ENCODE results near the gene CCDC178. TPM values are rescaled to one million over a fixed set of nuclear protein-coding genes. Genes with fewer than 3 reads are reported as not detected.

CCDC178 gene, protein sequence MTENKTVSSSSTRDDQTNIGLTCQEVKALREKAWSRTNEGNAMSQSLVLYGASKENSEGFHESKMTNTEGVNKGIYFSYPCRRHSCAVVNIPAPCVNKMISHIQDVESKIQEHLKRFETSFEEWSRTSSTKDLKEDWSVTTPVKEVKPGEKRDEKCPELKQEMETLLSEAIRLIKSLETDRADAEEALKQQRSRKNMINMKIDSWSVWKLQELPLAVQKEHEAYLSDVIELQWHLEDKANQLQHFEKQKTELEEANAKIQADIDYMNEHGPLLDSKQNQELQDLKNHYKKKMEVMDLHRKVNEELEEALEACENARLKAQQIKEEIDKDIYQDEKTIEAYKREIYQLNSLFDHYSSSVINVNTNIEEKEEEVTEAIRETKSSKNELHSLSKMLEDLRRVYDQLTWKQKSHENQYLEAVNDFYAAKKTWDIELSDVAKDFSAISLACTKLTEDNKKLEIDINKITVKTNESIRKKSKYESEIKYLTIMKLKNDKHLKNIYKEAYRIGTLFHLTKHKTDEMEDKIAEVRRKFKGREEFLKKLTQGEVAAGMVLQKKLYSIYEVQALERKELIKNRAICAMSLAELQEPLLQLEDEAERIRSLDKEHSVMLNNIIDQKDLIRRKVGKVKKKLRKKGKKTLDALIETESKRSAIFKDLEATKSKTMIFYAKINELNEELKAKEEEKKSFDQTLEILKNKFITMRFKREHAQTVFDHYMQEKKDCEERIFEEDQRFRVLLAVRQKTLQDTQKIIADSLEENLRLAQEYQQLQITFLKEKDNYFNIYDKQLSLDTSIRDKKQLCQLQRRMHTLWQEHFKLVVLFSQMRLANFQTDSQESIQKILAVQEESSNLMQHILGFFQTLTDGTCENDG
- not detected for total RNA-seq

DNA sequence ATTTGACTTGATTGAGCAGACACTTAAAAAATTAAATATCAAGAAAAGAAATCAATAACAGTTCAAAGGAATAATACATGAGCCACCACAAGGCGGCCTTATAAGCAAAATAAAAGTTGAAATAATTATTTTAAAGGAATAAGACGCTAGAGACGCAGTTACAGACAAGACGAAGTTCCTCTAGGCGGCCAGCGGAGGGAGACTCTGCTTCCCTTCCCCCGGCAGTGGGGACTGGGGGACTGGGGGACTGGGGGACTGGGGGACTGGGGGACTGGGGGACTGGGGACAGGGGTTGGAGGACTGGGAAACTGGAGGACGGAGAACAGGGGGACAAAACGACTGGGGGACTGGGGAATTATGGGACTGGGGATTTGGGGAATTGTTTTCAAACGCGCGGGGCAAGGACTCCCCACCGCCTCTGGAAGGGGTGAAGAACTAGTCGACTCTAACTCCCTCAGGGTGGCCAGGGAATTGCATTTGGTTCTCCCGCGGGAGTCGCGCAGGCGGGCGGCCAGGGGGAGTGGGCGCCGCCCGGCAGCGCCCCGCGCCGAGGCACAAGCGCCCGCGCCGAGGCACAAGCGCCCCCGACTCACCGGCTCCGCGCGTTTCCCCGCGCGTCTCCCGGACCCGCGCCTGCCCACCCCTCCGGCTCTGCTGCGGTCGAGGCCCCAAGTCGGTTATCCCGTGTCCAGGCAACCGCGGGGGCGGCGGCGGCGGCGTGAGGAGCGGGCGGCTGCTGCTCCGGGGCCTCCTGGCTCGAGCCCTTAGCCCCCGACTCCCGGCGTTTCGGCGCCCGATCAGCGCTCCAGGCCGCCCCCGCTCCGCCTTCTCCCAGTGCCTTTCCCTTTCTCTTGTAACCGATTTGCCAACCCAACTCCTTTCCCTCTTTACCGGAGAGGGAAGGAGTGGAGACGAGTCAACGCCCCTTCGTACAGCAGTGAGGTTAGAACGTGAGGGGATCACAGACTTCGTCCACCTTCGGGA is at the start of gene CCDC178:
CCDC178 (minus strand) TSS at position 662 of the 984 bp plus-strand sequence. CDS start 28,633 bp downstream, outside the sequence.
- Mint-ChIP-seq H3K27ac (no peak within 1 kb of the TSS), H3K4me1 (ENCODE audit: low read depth) (no peaks in the 10 kb centered on the region), H3K36me3 (no peaks in the 10 kb centered on the region), H3K9me3 (peaks cover 6% of the 10 kb centered on the region), H3K27me3 (peaks cover 11% of the 10 kb centered on the region), H3K4me3 (no peak within 1 kb of the TSS)
- POLR2A ChIA-PET = no interaction called here
- no peak for DNase-seq
- CTCF ChIA-PET = no interaction called here
- intact Hi-C loops (cut with micrococcal nuclease) = no loop called here

DNA sequence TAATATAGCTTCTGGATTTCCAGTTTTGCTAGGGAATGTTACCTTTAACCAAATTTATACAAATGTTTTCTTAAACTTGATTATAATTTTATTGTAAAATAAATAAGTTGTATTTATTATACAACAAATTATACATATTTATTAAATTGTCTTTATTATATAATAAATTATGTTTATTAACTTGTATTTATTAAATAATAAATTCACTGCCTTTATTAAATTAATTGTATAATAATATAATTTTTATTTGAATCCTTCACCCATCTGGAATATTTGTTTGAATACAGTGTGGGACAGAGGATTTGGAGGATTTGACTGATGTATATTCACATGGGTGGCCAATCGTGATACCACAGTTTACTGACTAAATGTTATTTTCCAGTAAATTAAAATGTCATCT is 43.4 kb upstream of the CCDC178 start:
- ChIA-PET CTCF (no interaction called here), POLR2A (no interaction called here)
- H3K27ac Mint-ChIP-seq = no peak overlapping the region
- no peaks in the 10 kb centered on the region for H3K27me3 Mint-ChIP-seq
- no peaks in the 10 kb centered on the region for H3K36me3 Mint-ChIP-seq
- H3K4me1 Mint-ChIP-seq (ENCODE audit: low read depth) = no peaks in the 10 kb centered on the region
- peaks cover 2% of the 10 kb centered on the region for H3K9me3 Mint-ChIP-seq
- intact Hi-C loops (cut with micrococcal nuclease) = no loop called here
- H3K4me3 Mint-ChIP-seq = no peak overlapping the region
- no peak for DNase-seq

DNA sequence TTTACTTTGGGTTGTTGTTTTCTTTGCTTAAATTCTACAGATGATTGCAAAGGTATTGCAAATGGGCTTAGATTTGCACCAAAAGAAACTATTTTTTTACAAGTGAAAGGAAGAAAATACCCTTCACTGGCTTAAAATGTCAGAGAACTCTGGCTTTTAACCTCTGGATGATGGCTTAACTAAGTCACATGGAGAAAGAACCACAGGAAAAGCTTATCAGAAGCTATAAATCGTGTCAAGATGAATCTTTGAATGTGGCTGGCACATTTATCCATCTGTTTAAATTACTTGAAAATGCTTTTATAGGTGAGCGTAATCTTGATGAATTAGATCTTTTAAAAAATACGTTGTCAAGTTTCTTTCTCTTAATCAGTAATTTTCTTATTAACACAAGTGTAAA is 32.0 kb upstream of the CCDC178 start:
- H3K27ac Mint-ChIP-seq = no peak overlapping the region
- intact Hi-C loops (cut with micrococcal nuclease) = no loop called here
- H3K27me3 Mint-ChIP-seq = no peaks in the 10 kb centered on the region
- H3K9me3 Mint-ChIP-seq = peaks cover 2% of the 10 kb centered on the region
- ChIA-PET CTCF (no interaction called here), POLR2A (no interaction called here)
- DNase-seq = no peak
- no peak overlapping the region for H3K4me3 Mint-ChIP-seq
- H3K4me1 Mint-ChIP-seq (ENCODE audit: low read depth) = no peaks in the 10 kb centered on the region
- H3K36me3 Mint-ChIP-seq = no peaks in the 10 kb centered on the region

DNA sequence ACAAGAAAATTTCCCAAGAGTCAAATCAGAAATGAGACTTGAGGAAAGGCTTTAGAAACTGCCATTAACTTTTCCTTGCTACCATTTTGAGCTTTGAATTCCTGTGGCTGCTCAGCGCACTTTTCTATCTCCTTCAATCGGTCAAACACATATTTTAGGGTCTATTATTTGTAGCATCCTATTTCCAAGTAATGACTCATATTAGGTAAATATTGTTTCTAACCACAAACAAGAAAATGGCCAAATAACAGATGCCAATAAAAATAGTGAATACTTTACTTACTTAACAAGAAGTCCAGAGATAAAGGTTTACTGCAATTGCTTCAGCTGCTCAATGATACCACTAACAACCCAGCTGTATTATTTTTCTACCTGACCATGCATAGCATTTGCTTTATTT is 29.7 kb upstream of the CCDC178 start:
- Mint-ChIP-seq H3K9me3 (peaks cover 7% of the 10 kb centered on the region), H3K4me1 (ENCODE audit: low read depth) (no peaks in the 10 kb centered on the region), H3K27ac (no peak overlapping the region), H3K4me3 (no peak overlapping the region), H3K36me3 (no peaks in the 10 kb centered on the region), H3K27me3 (no peaks in the 10 kb centered on the region)
- no peak for DNase-seq
- ChIA-PET POLR2A (no interaction called here), CTCF (no interaction called here)
- intact Hi-C loops (cut with micrococcal nuclease) = no loop called here

DNA sequence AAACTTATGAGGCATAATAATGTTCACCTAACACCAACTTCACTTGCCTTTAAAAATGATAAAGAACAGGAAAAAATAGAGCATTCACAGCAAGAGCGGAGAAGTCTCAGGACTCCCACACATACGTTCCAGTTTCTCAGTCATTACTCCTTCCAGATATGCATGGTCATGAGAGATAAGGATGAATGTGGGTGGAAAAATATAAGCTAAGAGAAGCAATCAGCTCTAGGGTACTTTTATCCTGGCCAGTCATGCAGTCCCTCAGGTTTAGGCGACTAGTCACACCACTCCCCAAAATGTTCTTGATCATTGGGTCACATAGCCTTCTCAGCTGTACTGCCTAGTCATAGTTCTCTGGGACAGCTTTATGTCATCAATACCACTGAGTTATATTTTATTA is 29.2 kb upstream of the CCDC178 start:
- Mint-ChIP-seq H3K27ac (no peak overlapping the region), H3K4me1 (ENCODE audit: low read depth) (no peaks in the 10 kb centered on the region), H3K36me3 (no peaks in the 10 kb centered on the region), H3K9me3 (peaks cover 9% of the 10 kb centered on the region), H3K4me3 (no peak overlapping the region), H3K27me3 (no peaks in the 10 kb centered on the region)
- POLR2A ChIA-PET = no interaction called here
- CTCF ChIA-PET = no interaction called here
- no peak for DNase-seq
- intact Hi-C loops (cut with micrococcal nuclease) = no loop called here

DNA sequence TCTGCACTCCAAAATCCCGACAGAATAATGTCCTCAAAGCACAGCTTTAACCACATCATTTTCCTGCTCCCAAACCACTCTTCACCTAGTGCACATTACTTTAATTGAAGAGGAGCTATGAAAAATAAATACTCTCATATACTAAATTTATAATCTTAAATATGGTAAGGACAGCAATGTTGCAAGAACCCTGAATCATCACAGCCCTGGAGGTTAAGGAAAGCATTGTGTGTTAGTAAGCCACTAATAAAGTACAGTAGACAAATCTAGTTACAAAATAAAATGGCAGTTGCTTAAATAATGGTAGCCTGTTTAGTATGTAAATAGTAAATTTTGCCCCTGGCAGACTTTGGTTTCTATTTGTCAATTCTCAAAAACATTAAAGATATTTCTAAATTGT is 27.0 kb upstream of the CCDC178 start:
- H3K9me3 Mint-ChIP-seq = peaks cover 9% of the 10 kb centered on the region
- no peak overlapping the region for H3K27ac Mint-ChIP-seq
- H3K4me3 Mint-ChIP-seq = no peak overlapping the region
- POLR2A ChIA-PET = no interaction called here
- DNase-seq = no peak
- no peaks in the 10 kb centered on the region for H3K36me3 Mint-ChIP-seq
- no peaks in the 10 kb centered on the region for H3K4me1 Mint-ChIP-seq (ENCODE audit: low read depth)
- CTCF ChIA-PET = no interaction called here
- no peaks in the 10 kb centered on the region for H3K27me3 Mint-ChIP-seq
- intact Hi-C loops (cut with micrococcal nuclease) = no loop called here

DNA sequence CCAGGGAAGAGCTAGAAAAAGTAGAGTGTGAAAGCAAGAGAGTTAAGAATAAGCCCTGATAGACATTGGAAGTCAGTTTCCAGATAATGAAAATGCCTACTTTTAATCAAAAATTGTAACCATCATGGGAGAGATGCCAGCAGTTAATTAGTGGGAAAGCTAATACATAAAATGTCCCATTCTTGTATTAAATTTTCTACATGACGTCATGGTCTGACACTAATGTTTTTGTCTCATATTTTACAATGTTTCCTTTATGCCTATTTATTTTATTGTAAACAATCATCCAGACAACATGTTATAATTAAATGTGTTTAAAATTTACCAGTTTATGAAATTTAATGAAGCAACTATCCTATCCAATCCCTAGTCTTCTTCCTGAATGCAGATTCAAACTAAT is 26.3 kb upstream of the CCDC178 start:
- H3K9me3 Mint-ChIP-seq = peaks cover 11% of the 10 kb centered on the region
- intact Hi-C loops (cut with micrococcal nuclease) = no loop called here
- H3K36me3 Mint-ChIP-seq = no peaks in the 10 kb centered on the region
- no peak for DNase-seq
- no peak overlapping the region for H3K27ac Mint-ChIP-seq
- no peaks in the 10 kb centered on the region for H3K4me1 Mint-ChIP-seq (ENCODE audit: low read depth)
- CTCF ChIA-PET = no interaction called here
- H3K27me3 Mint-ChIP-seq = no peaks in the 10 kb centered on the region
- POLR2A ChIA-PET = no interaction called here
- no peak overlapping the region for H3K4me3 Mint-ChIP-seq

DNA sequence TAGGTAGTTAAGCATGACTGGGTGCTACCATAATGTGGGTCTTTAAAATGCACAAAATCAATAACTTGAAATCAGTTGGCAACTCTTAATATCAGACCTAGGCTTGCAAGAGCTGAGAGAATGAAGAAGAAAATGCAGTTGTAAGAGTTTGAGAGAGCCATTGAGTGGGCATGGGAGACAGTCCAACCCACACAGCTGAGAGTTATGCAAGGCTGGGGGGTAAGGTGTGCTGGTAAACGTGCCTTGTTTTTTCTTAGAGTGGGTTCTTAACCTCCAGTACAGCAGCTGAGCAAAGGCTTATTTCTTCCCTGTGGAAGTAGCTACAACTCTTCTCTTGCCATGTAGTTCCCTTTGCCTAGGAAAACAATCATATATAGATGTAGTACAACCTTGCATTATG is 20.2 kb upstream of the CCDC178 start:
- intact Hi-C loops (cut with micrococcal nuclease) = no loop called here
- Mint-ChIP-seq H3K36me3 (no peaks in the 10 kb centered on the region), H3K4me1 (ENCODE audit: low read depth) (no peaks in the 10 kb centered on the region), H3K9me3 (peaks cover 16% of the 10 kb centered on the region), H3K27ac (no peak overlapping the region), H3K4me3 (no peak overlapping the region), H3K27me3 (no peaks in the 10 kb centered on the region)
- DNase-seq = no peak
- POLR2A ChIA-PET = no interaction called here
- CTCF ChIA-PET = no interaction called here

DNA sequence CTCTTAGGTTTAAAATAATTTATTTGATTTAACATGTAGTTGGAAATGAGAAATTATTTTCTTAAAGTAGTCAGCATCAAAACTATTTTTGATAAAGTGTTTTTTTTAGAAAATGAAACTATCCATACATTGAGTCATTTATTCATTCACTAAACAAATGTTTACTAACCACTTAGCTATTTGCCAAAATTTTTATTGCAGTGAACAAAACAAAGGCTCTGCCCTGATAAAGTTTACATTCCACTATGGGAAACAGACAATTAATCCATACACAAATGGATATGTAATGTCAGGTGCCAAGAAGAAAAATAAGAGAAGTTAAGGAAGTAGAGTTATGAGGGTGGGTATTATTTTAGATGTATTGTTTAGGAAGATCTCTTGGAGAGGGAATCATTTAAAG is 19.1 kb upstream of the CCDC178 start:
- CTCF ChIA-PET = no interaction called here
- no peak overlapping the region for H3K27ac Mint-ChIP-seq
- H3K4me3 Mint-ChIP-seq = no peak overlapping the region
- no peaks in the 10 kb centered on the region for H3K27me3 Mint-ChIP-seq
- no peaks in the 10 kb centered on the region for H3K4me1 Mint-ChIP-seq (ENCODE audit: low read depth)
- POLR2A ChIA-PET = no interaction called here
- intact Hi-C loops (cut with micrococcal nuclease) = no loop called here
- no peaks in the 10 kb centered on the region for H3K36me3 Mint-ChIP-seq
- H3K9me3 Mint-ChIP-seq = peaks cover 14% of the 10 kb centered on the region
- DNase-seq = no peak

DNA sequence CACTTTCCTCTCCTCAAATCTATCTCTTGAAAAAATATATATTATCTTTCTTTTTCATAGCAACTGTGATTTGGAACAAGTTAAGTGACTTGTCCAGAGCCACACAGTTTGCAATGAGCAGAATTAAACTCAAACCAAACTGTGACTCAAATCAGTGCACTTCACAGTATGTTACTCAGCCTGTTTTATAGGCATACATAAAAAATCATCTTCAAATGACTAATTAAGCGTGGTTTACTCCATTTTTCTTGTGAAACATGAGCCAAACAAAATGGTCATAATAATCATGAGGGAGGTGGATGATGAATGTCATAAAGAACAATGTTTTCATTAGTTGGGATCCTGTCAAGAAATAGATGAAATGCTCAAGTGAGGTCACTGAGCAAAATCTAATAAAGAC is 6.1 kb upstream of the CCDC178 start:
- Mint-ChIP-seq H3K4me3 (no peak overlapping the region), H3K9me3 (peaks cover 8% of the 10 kb centered on the region), H3K4me1 (ENCODE audit: low read depth) (no peaks in the 10 kb centered on the region), H3K36me3 (no peaks in the 10 kb centered on the region), H3K27me3 (no peaks in the 10 kb centered on the region), H3K27ac (no peak overlapping the region)
- ChIA-PET POLR2A (no interaction called here), CTCF (no interaction called here)
- DNase-seq = no peak
- intact Hi-C loops (cut with micrococcal nuclease) = no loop called here

DNA sequence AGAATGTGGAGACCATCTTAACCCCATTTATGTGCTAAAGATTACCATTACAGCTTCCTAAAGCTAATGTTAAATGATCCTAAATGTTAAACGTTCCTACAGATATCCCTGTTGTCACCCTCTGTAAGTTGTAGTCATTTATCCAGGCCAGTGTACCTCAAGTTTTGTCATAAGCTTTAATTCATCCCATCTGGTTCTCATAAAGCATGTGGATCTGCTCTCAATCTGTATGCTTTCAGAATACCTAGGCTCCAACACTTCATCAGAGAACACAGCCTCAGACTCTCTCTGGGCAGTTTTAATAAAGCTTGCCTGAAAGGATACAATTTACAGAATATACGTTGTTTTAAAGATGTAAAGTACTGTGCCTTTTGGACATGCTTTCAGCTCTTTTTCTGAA is 4.2 kb upstream of the CCDC178 start:
- Mint-ChIP-seq H3K36me3 (no peaks in the 10 kb centered on the region), H3K9me3 (peaks cover 8% of the 10 kb centered on the region), H3K27ac (no peak overlapping the region), H3K27me3 (peaks cover 8% of the 10 kb centered on the region), H3K4me1 (ENCODE audit: low read depth) (no peaks in the 10 kb centered on the region), H3K4me3 (no peak overlapping the region)
- POLR2A ChIA-PET = no interaction called here
- no peak for DNase-seq
- intact Hi-C loops (cut with micrococcal nuclease) = no loop called here
- CTCF ChIA-PET = no interaction called here

DNA sequence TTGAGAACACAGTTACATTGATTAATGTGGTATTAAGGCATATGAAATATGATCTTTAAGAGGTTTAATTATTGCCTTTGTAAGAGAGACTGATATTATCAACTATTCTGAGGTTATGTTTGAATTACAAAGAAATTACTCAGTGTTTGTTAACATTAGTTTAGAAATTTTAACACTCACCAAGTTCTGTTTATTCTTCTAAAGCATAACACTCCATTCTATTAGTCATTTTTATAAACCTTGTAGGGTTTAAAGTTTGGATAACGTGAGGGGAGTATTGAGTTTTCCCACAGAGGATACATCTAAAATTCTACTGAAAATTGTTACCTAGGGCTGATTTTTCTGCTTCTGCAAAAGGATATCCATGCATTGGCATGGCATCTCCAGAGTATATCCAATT is 7.7 kb downstream of the CCDC178 start:
- Mint-ChIP-seq H3K36me3 (no peaks in the 10 kb centered on the region), H3K9me3 (peaks cover 3% of the 10 kb centered on the region), H3K27ac (no peak overlapping the region), H3K27me3 (no peaks in the 10 kb centered on the region), H3K4me3 (no peak overlapping the region), H3K4me1 (ENCODE audit: low read depth) (no peaks in the 10 kb centered on the region)
- no peak for DNase-seq
- CTCF ChIA-PET = no interaction called here
- intact Hi-C loops (cut with micrococcal nuclease) = no loop called here
- POLR2A ChIA-PET = no interaction called here
